HG03575 (cell line): ENCODE data around the gene EPHB4.
"Not testable (repeated sequence)": the region's sequence is repeated elsewhere in the genome, so short reads cannot be mapped to it uniquely, and the experiment has no call there.

Experiments used
- ATAC-seq: cut with Tn5 transposase; IDR thresholded peaks from one replicate; pipeline ENCODE4 v1.9.1; 2021; ENCODE audit not compliant: unreplicated experiment, insufficient number of reproducible peaks, low FRiP score; ENCODE audit errors: extremely low read depth

EPHB4 gene

DNA sequence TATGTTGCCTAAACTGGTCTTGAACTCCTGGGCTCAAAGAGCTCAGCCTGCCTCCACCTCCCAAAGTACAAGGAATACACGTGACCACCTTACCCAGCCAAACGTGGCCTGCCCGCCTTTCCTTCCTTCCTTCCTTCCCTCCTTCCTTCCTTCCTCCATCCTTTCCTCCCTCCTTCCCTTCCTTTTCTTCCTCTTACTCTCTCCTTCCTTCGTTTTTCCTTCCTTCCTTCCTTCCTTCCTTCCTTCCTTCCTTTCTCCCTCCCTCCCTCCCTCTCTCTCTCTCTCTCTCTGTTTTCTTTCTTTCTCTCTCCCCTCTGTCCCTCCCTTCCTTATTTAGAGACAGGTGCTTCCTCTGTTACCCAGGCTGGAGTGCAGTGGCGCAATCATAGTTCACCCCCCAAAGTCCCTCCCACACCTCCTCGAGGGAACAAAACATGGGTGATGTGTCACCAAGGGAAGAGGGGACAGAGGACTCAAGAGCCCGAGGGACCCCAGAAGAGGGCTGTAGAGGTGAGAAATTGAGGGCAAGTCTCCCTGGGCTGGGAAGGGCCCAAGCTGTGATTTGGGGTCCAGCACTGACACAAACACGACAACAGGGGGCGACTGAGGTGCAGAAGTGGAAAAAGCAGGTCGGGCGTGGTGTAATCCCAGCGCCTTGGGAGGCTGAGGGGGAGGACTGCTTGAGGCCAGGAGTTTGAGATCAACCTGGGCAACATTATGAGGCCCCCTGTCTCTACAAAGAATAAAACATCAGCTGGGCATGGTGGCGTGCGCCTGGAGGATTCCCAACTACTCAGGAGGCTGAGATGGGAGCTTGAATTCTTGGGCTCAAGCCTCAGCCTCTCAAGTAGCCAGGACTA is 28.1 kb downstream of the EPHB4 start:
- ATAC-seq: no peak

DNA sequence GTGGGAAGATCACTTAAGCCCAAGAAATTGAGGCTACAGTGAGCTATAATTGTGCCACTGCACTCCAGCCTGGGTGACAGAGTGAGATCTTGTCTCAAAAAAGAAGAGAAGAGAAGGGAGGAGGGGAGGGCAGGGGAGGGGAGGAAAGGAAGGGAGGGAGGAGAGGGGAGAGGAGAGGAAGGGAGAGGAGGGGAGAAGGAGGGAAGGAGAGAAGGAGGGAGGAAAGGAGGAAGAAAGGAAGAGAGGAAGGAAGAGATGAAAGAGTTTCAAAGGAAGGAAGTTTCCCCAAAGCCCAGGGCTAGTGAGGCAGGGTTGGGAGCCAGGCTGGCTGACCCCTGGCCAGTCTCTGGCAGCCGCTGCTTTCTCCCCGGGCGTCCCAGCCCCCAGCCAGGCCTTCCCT is 32.6 kb downstream of the EPHB4 start:
- ATAC-seq: no peak

DNA sequence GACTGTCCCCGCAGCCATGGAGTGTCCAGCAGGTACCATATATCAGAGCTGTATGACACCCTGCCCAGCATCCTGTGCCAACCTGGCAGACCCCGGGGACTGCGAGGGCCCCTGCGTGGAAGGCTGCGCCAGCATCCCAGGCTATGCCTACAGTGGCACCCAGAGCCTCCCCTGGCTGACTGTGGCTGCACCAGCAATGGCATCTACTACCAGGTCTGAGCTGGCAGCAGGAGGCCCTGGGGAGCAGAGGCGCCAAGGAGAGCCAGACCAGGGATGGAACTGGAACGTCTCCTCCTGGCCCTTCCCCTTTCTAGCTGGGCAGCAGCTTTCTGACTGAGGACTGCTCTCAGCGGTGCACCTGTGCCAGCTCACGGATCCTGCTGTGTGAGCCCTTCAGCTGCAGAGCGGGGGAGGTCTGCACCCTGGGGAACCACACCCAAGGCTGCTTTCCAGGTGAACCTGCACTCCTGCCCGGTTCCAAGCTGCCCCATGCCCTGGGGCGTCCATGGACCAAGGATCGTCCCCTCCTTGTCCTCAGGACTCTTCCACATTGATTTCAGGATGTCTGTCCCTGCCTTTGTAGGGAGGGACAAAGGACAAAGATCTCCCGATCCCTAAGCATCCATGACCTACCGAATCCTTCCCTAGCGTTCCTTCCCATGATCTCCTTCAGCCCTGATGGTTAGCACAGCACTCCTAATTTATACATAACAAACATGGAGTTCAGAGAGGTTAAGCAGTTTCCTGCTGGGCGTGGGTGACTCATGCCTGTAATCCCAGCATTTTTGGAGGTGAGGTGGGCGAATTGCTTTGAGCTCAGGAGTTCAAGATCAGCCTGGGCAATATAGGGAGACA is 33.3 kb downstream of the EPHB4 start:
- ATAC-seq: no peak

DNA sequence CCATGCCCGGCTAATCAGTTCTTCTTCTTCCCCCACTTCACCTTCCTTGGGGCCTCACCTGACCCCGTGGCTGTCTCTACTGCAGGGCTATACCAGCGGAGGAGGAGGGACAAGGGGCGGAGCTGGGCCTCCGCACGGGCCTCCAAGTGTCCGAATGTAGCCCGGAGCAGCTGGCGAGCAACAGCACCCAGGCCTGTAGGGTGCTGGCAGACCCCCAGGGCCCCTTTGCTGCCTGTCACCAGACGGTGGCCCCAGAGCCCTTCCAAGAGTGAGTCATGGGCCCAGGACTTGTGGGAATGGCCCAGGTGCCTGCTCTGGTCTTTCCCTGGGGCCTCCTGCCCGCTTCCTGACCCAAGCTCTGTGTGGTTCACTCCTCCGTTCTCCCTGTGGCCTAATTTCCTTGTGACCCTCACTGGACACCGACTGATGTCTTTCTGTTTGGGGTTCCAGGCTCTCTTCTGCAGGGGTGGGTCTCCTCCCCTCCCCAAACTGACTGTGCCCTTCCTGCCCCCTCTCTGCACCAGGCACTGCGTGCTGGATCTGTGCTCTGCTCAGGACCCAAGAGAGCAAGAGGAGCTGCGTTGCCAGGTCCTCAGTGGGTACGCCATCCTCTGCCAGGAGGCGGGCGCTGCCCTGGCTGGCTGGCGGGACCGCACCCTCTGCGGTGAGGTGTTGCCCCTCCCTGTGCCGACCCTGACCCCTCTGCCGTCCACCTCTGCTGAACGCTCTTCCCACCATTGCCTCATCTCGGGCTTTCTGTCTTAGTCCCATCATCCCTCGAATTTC is 35.2 kb downstream of the EPHB4 start:
- ATAC-seq: no peak

DNA sequence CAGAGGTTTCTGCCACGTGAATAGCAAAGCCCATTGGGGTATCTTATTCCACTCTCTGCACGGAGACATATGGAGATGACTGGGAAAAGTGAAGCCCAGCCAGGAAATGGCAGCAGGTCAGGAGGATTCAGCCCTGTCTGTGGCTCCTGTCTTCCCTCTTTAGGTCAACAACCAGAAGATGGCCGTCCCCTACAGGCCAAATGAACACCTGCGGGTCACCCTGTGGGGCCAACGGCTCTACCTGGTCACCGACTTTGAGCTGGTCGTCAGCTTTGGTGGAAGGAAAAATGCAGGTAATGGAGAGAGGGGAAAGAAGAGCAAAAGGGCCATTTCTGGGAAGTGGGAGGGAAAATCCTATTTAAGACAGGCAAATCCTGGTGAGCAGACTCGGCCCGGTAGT is 38.3 kb downstream of the EPHB4 start:
- no peak for ATAC-seq

DNA sequence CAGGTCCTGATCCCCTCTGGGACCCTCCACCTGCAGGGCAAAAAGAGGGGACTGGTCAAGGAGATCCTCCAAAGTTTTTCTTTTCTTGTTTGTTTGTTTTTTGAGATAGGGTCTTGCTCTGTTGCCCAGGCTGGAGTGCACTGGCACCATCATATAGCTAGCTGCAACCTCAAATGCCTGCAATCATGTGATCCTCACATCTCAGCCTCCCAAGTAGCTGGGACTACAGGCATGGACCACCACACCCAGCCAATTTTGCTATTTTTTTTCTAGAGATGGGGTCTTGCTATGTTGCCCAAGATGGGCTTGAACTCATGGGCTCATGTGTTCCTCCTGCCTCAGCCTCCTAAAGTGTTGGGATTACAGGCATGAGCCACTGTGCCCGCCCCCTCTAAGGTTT is 41.0 kb downstream of the EPHB4 start:
- ATAC-seq: no peak

DNA sequence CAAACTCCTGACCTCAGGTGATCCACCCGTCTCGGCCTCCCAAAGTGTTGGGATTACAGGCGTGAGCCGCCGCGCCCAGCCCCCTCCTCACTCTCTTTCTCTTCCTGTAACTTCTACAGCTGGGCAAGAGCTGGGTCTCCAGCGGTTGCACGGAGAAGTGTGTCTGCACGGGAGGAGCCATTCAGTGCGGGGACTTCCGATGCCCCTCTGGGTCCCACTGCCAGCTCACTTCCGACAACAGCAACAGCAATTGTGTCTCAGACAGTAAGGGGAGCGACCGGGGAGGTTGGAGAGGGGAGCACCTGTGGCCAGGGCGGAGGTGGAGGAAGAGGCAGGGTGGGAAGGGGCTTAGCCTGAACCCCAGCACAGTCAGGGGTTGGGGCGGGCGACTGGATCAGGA is 41.4 kb downstream of the EPHB4 start:
- no peak for ATAC-seq

DNA sequence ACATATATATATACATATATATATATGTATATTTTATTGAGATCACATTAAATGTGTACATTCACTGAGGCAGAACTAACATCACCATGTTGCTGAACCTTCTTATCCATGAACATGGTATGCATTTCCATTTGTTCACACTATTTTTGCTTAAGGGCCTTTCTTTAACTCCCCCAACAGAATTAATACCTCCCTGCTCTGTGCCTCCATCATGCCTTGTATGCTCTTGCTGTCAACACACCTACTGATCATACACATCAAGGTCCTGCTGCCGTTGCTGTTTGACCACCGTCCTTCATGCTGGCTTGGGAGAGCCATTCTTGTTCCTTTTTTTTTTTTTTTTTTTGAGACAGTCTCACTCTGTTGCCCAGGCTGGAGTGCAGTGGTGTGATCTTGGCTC is 43.5 kb downstream of the EPHB4 start:
- no peak for ATAC-seq

DNA sequence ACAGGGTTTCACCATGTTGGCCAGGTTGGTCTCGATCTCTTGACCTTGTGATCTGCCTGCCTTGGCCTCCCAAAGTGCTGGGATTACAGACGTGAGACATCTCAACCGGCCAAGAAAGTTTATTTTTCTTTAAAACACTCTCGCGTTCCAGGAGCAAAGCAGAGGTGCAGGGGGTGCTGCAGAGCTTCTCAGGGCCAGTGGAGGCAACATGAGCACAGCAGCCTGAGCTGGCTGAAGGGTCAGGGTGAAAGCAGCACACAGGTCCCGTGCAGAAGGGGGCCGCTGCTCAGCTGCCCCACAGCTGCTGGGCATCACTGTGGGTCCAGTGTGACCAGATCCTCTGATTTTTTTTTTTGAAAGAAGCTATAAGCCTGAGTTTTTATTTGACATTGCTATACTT is 46.1 kb downstream of the EPHB4 start:
- ATAC-seq: no peak

DNA sequence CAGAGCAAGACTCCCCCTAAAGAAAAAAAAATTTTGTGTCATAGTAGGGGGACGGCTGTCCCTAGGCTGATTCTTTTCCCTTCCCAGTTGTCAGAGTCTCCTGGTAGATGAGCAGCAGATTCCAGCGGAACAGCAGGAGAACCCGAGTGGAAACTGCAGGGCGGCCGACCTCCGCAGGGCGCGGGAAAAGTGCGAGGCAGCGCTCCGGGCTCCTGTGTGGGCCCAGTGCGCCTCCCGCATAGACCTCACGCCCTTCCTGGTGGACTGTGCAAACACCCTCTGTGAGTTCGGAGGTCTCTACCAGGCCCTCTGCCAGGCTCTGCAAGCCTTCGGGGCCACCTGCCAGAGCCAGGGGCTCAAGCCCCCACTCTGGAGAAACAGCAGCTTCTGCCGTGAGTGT is 48.0 kb downstream of the EPHB4 start:
- ATAC-seq: no peak

DNA sequence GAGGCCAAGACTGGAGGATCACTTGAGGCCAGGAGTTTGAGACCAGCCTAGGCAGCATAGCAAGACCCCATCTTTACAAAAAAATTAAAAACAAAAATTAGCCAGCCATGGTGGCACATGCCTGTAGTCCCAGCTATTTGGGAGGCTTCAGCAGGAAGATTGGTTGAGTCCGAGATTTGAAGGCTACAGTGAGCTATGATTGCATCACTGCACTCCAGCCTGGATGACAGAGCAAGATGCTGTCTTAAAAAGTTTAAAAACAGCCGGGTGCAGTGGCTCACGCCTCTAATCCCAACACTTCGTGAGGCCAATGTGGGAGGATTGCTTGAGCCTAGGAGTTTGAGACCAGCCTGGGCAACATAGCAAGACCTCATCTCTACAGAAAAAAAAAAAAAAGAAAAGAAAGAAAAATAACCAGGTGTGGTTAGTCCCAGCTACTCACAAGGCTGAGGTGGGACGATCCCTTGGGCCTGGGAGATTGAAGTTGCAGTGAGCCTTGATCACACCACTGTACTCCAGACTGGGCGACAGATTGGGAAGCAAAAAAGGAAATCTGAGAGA is 49.2 kb downstream of the EPHB4 start:
- no peak for ATAC-seq

DNA sequence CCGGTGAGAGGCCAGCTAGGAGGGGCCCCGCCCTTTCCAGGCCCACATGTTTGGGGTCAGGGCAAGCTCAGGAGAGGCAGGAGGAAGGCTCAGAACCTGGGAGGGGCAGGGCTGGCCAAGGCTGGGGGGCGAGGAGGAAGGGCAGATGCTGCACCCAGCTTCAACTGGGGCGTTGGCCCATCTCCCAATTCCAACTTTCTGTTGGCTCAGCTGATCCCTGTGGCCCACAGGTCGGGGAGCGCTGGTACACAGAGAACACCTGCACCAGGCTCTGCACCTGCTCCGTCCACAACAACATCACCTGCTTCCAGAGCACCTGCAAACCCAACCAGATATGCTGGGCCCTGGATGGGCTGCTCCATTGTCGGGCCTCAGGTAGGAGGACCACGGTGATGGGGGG is 53.8 kb downstream of the EPHB4 start:
- no peak for ATAC-seq

DNA sequence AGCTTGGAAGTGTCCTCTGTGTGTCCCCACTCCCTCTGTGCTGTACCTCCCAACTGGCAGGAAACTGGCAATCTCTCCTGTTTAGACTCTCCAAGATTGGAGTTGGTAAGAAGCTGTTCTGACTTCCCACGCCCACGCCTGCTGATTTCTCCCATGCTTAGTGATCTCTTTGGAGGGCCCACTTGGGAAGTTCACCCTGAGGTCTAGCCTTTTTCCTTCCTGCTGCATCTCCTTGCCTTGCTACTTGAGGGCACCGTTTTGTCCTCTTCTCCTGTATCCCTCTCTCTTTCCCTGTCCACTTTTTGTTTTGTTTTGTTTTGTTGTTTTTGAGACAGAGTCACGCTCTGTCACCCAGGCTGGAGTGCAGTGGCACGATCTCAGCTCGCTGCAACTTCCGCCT is 58.5 kb downstream of the EPHB4 start:
- no peak for ATAC-seq

DNA sequence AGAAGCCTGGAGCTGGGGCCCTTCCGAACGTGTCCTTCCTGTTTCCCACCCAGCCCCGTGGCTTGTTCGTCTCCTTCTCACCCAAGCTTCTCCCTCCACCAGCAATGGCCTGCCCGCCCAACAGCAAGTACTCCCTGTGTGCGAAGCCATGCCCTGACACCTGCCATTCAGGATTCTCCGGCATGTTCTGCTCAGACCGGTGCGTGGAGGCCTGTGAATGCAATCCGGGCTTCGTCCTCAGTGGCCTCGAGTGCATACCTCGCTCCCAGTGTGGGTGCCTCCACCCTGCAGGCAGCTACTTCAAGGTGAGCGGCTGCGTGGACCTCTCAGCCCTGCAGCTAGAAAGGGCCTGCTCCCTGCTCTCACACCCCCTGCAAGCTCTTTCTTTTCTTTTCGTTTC is 62.1 kb downstream of the EPHB4 start:
- ATAC-seq: no peak

DNA sequence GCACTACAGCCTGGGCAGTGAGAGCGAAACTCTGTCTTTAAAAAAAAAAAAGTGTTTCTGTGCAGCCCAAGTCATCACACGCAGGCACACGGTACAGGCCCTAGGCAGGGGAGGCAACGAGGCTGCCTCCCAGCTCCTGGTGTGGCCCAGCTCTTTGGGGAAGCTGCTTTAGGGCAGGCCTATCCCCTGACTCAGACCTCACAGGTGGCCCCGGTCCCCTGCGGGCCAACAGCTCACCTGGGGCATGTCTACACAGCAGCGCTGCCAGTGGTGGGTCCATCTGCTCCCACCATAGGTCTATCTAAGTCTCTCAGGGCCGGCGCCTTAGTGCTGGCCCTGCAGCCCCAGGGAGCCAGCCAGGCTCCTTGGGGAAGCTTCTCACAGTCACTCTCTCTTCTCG is 62.5 kb downstream of the EPHB4 start:
- no peak for ATAC-seq

DNA sequence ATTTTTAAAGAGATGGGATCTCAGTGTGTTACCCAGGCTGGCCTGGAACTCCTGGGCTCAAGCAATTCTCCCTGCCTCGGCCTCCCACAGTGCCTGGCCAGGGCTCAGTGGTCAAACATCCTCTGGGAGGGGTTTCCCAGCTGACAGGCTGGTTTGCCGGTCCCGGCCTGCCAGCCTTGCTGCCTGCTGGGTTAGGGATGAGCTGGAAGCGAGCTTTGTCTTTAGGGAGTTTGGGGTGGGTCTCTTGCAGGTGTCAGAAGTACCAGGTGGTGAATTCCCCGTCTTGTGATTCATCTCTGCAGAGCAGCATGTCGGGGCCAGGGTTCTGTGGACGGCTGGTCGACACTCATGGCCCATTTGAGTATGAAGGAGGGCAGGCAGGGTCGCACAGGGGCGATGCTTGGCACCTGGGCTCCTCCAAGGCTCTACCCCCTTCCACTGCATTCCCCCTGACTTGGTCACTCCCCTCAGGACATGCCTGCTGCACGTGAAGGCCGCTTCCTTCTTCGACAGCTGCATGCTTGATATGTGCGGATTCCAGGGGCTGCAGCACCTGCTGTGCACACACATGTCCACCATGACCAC is 63.7 kb downstream of the EPHB4 start:
- ATAC-seq: no peak

DNA sequence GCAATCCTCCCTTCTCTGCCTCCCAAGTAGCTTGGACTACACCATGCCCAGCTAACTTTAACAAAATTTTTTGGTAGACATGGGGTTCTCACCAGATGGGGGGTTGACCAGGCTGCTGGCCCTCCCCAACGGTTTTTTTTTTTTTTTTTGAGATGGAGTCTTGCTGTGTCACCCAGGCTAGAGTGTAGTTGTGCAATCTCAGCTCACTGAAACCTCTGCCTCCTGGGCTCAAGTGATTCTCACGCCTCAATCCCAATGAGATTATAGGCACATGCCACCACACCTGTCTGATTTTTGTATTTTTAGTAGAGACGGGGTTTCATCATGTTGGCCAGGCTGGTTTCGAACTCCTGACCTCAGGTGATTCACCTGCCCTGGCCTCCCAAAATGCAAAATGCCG is 64.5 kb downstream of the EPHB4 start:
- ATAC-seq: not testable (repeated sequence)

DNA sequence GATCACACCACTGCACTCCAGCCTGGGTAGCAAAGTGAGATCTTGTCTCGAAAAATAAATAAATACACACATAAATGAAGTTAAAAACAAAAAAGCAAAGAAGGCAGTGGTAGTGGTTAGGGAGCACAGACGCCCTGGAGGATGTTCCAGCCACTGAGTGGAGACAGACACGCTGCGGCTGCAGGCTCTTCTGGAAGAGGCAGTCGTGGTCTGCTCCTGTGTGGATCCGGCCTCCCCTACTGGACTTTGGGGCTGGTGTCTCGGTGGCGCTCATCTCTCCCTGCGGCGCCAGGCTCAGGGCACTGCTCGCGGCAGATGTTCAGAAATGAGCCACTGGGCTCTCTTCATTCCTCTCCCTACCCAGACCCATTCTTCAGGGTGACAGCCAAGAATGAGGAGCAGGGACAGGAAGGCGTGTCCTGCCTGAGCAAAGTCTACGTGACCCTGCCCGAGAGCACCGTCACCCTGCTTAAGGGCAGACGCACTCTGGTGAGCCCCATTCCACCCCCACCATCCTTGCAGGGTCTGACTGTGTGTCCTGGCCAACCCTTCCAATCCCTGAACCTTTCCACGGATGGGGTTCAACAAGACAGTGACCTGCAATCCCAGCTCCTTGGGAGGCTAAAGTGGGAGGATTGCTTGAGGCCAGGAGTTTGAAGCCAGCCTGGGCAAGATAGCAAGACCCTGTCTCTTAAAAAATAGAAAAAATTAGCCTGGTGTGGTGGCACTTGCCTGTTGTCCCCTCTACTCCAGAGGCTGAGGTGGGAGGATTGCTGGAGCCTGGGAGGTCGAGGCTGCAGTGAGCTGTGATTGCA is 67.8 kb downstream of the EPHB4 start:
- ATAC-seq: no peak
